Fibroblast of upper back skin (primary cell): ENCODE data around the gene ZMYND8.
"Not testable (repeated sequence)": the region's sequence is repeated elsewhere in the genome, so short reads cannot be mapped to it uniquely, and the experiment has no call there.

Source experiments
- DNase-seq: peaks from one replicate; pipeline ENCODE4 v3.0.0-alpha.2; 2013

ZMYND8 gene

DNA sequence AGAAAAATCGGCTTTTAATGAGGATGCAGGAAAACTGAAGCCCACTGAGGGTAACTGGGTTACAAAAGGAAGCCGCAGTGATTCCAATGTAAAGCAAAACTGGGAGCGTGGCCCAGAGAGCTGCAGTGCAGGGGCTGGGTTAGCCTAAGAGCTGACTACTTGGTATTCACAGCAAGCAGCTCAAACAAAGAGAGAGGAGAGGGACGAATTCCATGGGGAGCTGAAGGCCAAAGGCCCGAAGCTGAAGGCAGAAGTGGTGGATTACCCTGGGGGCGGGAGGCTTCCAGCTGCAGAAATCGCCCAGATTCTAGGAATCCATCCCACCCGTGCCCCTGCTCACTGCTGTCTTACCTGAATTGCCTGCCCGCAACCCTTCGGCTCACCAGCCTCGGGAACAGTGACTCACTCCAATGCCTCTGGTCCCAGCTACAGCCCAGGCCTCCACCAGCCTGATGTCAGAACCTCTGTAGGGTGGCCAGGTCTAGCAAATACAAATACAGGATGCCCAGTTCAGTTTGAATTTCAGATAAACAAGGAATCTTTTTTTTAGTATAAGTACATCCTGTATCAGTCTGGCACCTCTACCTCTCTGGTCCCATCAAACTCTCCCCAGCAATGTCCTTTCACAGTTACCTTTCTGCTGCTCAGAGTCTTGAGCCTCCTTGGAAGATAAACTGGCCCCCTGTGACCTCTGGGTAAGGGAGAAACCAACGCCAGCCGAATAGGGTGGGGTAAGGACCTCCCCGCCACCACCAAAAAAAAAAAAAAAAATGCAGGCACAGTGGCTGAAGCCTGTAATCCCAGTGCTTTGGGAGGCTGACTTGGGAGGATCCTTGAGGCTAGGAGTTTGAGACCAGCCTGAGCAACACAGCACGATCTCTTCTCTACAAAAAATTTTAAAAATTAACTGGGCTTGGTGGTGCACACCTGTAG lies 14.6 kb upstream of the ZMYND8 start:
- no peak for DNase-seq

DNA sequence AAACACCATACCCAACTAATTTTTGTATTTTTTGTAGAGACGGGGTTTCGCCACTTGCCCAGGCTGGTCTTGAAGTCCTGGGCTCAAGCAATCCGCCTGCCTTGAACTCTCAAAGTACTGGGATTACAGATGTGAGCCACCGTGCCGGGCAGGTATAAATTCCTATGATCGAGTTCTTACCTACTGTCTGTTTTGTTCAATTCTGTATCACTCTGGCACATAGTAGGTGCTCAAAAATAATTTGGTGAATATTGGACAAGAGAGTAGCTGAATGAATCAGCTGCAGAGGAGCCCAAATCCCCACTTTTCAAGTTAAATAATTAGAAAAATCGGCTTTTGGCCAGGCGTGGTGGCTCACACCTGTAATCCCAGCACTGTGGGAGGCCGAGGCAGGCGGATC lies 13.7 kb upstream of the ZMYND8 start:
- no peak for DNase-seq

- DNase-seq, result no peak
Observed at GRCh38 chr20:47368301-47368700, 11.8 kb upstream of the ZMYND8 start.

GRCh38 chr20:47366301-47366700 lies 9.8 kb upstream of the ZMYND8 start:
- not testable (repeated sequence) for DNase-seq

DNA sequence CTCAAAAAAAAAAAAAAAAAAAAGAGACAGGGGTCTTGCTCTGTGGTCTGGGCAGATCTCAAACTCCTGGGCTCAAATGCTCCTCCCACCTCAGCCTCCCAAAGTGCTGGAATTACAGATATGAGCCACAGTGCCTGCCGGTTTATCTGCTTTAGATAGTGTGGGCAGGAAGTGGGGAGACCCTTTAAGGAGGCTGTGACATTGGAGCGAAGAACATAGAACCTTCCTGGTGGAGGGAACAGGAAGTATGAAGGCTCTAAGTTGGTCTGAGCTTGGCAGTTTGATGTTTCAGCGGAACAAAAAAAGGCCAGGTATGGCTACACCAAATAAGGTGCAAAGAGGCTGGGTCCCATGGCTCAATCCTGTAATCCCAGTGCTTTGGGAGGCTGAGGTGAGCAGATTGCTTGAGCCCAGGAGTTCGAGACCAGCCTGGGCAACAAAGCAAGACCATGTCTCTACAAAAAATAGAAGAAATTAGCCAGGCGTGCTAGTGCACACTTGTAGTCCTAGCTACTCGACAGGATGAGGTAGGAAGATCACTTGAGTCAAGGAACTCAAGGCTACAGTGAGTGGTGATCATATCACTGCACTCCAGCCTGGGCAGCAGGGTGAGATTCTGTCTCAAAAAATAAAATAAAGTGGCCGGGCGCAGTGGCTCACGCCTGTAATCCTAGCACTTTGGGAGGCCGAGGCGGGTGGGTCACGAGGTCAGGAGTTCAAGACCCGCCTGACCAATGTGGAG lies 8.7 kb upstream of the ZMYND8 start:
- DNase-seq, result no peak

- no peak for DNase-seq
Observed at GRCh38 chr20:47362361-47363219, 6.1 kb upstream of the ZMYND8 start.

GRCh38 chr20:47361057-47361915 lies 4.8 kb upstream of the ZMYND8 start:
- no peak for DNase-seq

GRCh38 chr20:47360297-47361056 lies 4.0 kb upstream of the ZMYND8 start:
- DNase-seq, result peak; percentile 81

GRCh38 chr20:47359530-47360296 lies 3.2 kb upstream of the ZMYND8 start:
- no peak for DNase-seq

- peak; percentile 90 for DNase-seq
Observed at GRCh38 chr20:47358672-47359529, 2.4 kb upstream of the ZMYND8 start.

DNA sequence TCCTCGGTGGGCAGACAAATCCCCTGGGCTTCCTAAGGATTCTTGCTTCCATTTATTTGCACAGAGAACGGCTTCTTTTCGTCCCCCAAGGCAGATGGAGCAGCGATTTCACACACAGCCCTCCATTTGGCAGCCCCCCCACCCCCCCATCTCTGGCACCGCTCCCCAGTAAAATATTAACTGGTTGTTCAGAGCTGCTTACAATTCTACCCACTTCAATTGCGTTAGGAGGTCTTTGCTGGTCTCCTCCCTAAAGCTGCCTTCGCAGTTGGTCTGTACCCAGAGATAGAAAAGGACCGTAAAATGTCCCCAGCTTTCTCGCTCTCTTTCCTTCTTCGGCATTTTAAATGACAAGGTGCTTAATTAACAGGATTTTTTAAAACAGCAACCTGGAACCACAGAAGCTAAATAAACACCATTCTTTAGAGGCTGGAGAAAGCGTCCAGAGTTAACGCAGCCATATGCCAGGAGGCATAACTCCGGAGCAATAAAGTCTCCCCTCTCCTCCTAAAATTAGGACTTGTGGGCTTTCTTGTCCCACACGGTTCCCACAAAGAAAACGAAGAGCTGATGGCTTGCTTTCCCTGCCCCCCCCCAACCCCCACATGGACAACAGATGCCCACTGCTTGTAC lies 1.7 kb upstream of the ZMYND8 start:
- no peak for DNase-seq

DNA sequence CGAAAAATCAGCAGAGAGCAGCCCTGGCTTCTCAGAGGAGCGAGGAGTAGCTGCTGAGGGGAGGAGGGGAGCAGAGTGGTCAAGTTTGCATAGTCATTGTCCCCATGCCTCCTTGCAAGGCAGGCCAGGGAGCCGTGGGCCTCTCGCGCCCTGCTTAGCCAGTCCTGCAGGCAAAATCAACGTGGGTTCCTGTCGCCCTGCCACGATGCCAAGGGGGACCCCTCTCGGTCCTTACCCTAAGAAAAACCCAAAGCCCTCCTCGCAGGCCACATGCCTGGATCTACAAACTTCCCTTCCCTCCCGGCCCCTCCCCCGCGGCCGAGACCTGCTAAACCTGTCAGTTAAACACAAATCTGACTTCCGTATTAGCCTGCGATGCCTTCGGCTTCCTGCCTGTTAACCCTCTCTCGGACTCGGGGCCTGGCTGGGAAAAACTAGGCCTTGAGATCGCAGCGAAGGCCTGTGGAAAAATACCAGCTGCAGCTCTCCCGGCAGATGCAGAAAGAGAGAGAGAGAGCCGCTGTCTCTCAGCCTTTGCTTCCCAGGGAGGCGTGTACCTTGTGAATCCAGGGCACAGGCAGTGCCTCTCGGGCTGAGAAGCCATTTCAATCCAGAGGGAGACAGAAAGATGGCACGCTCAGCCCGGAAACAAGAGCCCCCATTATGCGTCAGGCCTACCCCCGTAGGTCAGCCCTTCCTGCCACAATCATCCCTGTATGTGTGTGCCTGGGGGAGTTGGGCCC lies 968 bp upstream of the ZMYND8 start:
- DNase-seq, result peak; percentile 87

DNA sequence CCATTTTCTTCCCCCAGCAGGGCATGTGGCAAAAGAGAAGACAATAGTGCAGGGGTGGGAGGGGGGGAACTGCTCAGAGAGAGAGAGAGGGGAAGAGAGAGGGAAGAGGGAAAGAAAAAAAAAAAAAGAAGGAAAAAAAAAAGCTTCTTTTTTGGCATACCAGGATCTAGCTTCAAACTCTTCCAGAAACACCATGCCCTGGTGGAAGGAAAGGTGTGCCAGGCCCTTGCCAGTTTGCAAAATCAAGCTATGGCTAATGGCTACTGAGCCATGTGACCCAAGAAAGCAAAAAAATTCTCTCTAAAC lies 326 bp downstream of the ZMYND8 start:
- DNase-seq, result no peak

- DNase-seq, result no peak
Observed at GRCh38 chr20:47355489-47356219, 845 bp downstream of the ZMYND8 start.

GRCh38 chr20:47354714-47355488 lies 1.6 kb downstream of the ZMYND8 start:
- DNase-seq, result no peak

DNA sequence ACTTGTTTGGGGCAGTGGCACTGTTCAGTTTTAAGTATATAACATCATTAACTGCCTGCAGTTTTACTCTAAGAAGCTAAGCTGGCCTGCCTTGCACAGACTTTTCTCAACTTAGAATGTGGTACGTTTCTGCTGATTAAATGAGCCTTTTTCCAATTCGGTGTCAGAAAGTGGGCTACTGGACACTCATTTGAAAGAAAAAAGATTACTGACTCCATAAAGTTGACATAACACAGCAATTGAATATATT lies 2.1 kb downstream of the ZMYND8 start:
- no peak for DNase-seq
